Prostate gland (tissue), 2 donors: ENCODE data around the gene NR6A1.

Experiments
- CTCF ChIP-seq, 4 experiments: fragments of 200-600 bp in 2 of 4; fragments of 450-650 bp in 2 of 4; sonication (generic) in 2 of 4; IDR thresholded peaks; 1 replicate in 3 of 4; 2 replicates in 1 of 4; pipeline ENCODE4 v1.5.1; 2016 to 2019; ENCODE audit warnings: antibody characterized with exemption in 4 of 4, mild to moderate bottlenecking in 2 of 4, moderate library complexity in 2 of 4
- POLR2A ChIP-seq: fragments of 450-650 bp; IDR thresholded peaks from one replicate; pipeline ENCODE4 v1.6.1; 2016; ENCODE audit warnings: antibody characterized with exemption, mild to moderate bottlenecking

GRCh38 chr9:124786881-124787573 is 15.9 kb upstream of the NR6A1 start:
- TF ChIP-seq POLR2A (no peak), CTCF (IDR thresholded peaks at IDR 0.05) (no peak)
